GM08714 (cell line): ENCODE measurements around the gene FGGY.

Source experiments
- H3K4me3 ChIP-seq: fragments of 200-500 bp; sonication (Bioruptor generic); 2 replicates; pipeline ENCODE4 v1.5.1; 2014; ENCODE audit warnings: mild to moderate bottlenecking, low read length, inconsistent platforms
- ZNF274 ChIP-seq: IDR thresholded peaks from 2 replicates; pipeline ENCODE4 v1.6.1; 2012; ENCODE audit warnings: mild to moderate bottlenecking, low read depth, low read length

FGGY gene

GRCh38 chr1:59671953-59672305 lies 375.0 kb downstream of the FGGY start:
- H3K4me3 ChIP-seq: no peak overlapping the region
- no peak for TF ChIP-seq ZNF274

- no peak overlapping the region for H3K4me3 ChIP-seq
- TF ChIP-seq ZNF274: no peak
Observed at GRCh38 chr1:59672851-59673572, 376.1 kb downstream of the FGGY start.

- no peak overlapping the region for H3K4me3 ChIP-seq
- TF ChIP-seq ZNF274: no peak
Observed at GRCh38 chr1:59673573-59674450, 376.9 kb downstream of the FGGY start.

- no peak for TF ChIP-seq ZNF274
- no peak overlapping the region for H3K4me3 ChIP-seq
Observed at GRCh38 chr1:59674595-59674994, 377.7 kb downstream of the FGGY start.

GRCh38 chr1:59675936-59676335 lies 379.0 kb downstream of the FGGY start:
- H3K4me3 ChIP-seq: no peak overlapping the region
- TF ChIP-seq ZNF274: no peak

- no peak for TF ChIP-seq ZNF274
- no peak overlapping the region for H3K4me3 ChIP-seq
Observed at GRCh38 chr1:59678040-59678439, 381.1 kb downstream of the FGGY start.

GRCh38 chr1:59678493-59679228 lies 381.8 kb downstream of the FGGY start:
- no peak for TF ChIP-seq ZNF274
- H3K4me3 ChIP-seq: no peak overlapping the region

GRCh38 chr1:59680044-59680443 lies 383.1 kb downstream of the FGGY start:
- H3K4me3 ChIP-seq: no peak overlapping the region
- no peak for TF ChIP-seq ZNF274

- no peak for TF ChIP-seq ZNF274
- H3K4me3 ChIP-seq: no peak overlapping the region
Observed at GRCh38 chr1:59682396-59683080, 385.6 kb downstream of the FGGY start.

- H3K4me3 ChIP-seq: no peak overlapping the region
- no peak for TF ChIP-seq ZNF274
Observed at GRCh38 chr1:59683197-59683596, 386.3 kb downstream of the FGGY start.

GRCh38 chr1:59684698-59685097 lies 387.8 kb downstream of the FGGY start:
- TF ChIP-seq ZNF274: no peak
- no peak overlapping the region for H3K4me3 ChIP-seq

- TF ChIP-seq ZNF274: no peak
- H3K4me3 ChIP-seq: no peak overlapping the region
Observed at GRCh38 chr1:59685101-59685500, 388.2 kb downstream of the FGGY start.

- TF ChIP-seq ZNF274: no peak
- no peak overlapping the region for H3K4me3 ChIP-seq
Observed at GRCh38 chr1:59685666-59686065, 388.8 kb downstream of the FGGY start.

- H3K4me3 ChIP-seq: no peak overlapping the region
- TF ChIP-seq ZNF274: no peak
Observed at GRCh38 chr1:59686170-59686569, 389.3 kb downstream of the FGGY start.
